ENCODE measurements around the gene ABCB1.
"Not testable (repeated sequence)": the region's sequence is repeated elsewhere in the genome, so short reads cannot be mapped to it uniquely, and the experiment has no call there.

The ABCB1 gene

GRCh38 chr7:87483131-87483530 is 117.6 kb downstream of the ABCB1 start:
- H3K4me3 Mint-ChIP-seq, result no peak overlapping the region
- H3K9me3 Mint-ChIP-seq, result no peaks in the 10 kb centered on the region
- peaks cover 17% of the 10 kb centered on the region for H3K27me3 Mint-ChIP-seq (ENCODE audit: low read depth)
- no peaks in the 10 kb centered on the region for H3K4me1 Mint-ChIP-seq (ENCODE audit: low read depth)
- H3K27ac Mint-ChIP-seq, result no peak overlapping the region
- H3K36me3 Mint-ChIP-seq (ENCODE audit: low read depth), result no peaks in the 10 kb centered on the region

- no peak overlapping the region for H3K4me3 Mint-ChIP-seq
- H3K9me3 Mint-ChIP-seq, result no peaks in the 10 kb centered on the region
- H3K4me1 Mint-ChIP-seq (ENCODE audit: low read depth), result no peaks in the 10 kb centered on the region
- no peak overlapping the region for H3K27ac Mint-ChIP-seq
- peaks cover 16% of the 10 kb centered on the region for H3K27me3 Mint-ChIP-seq (ENCODE audit: low read depth)
- H3K36me3 Mint-ChIP-seq (ENCODE audit: low read depth), result no peaks in the 10 kb centered on the region
Measured at GRCh38 chr7:87482115-87482514, 118.6 kb downstream of the ABCB1 start.

- no peak overlapping the region for H3K4me3 Mint-ChIP-seq
- H3K9me3 Mint-ChIP-seq, result no peaks in the 10 kb centered on the region
- peaks cover 23% of the 10 kb centered on the region for H3K27me3 Mint-ChIP-seq (ENCODE audit: low read depth)
- H3K4me1 Mint-ChIP-seq (ENCODE audit: low read depth), result no peaks in the 10 kb centered on the region
- no peaks in the 10 kb centered on the region for H3K36me3 Mint-ChIP-seq (ENCODE audit: low read depth)
- H3K27ac Mint-ChIP-seq, result no peak overlapping the region
Measured at GRCh38 chr7:87480386-87480785, 120.3 kb downstream of the ABCB1 start.

- Mint-ChIP-seq H3K4me3 (no peak overlapping the region), H3K36me3 (ENCODE audit: low read depth) (no peaks in the 10 kb centered on the region), H3K4me1 (ENCODE audit: low read depth) (no peaks in the 10 kb centered on the region), H3K9me3 (no peaks in the 10 kb centered on the region), H3K27ac (no peak overlapping the region), H3K27me3 (ENCODE audit: low read depth) (peaks cover 25% of the 10 kb centered on the region)
Measured at GRCh38 chr7:87479951-87480350, 120.7 kb downstream of the ABCB1 start.

GRCh38 chr7:87476179-87476557 is 124.5 kb downstream of the ABCB1 start:
- Mint-ChIP-seq H3K36me3 (ENCODE audit: low read depth) (no peaks in the 10 kb centered on the region), H3K27ac (no peak overlapping the region), H3K9me3 (no peaks in the 10 kb centered on the region), H3K4me1 (ENCODE audit: low read depth) (peaks cover 3% of the 10 kb centered on the region), H3K27me3 (ENCODE audit: low read depth) (peaks cover 39% of the 10 kb centered on the region), H3K4me3 (peak overlapping the region; percentile 26)

- peaks cover 39% of the 10 kb centered on the region for H3K27me3 Mint-ChIP-seq (ENCODE audit: low read depth)
- no peaks in the 10 kb centered on the region for H3K36me3 Mint-ChIP-seq (ENCODE audit: low read depth)
- peaks cover 3% of the 10 kb centered on the region for H3K4me1 Mint-ChIP-seq (ENCODE audit: low read depth)
- H3K9me3 Mint-ChIP-seq, result no peaks in the 10 kb centered on the region
- H3K4me3 Mint-ChIP-seq, result peak within 1 kb of the TSS; percentile 26
- no peak within 1 kb of the TSS for H3K27ac Mint-ChIP-seq
Measured at GRCh38 chr7:87475359-87476178, 125.1 kb downstream of the ABCB1 start, which contains the start of gene ABCB4. ABCB4 (minus strand) TSS chr7:87475680; CDS start chr7:87475465, 215 bp downstream.

- Mint-ChIP-seq H3K4me1 (ENCODE audit: low read depth) (peaks cover 3% of the 10 kb centered on the region), H3K36me3 (ENCODE audit: low read depth) (no peaks in the 10 kb centered on the region), H3K9me3 (no peaks in the 10 kb centered on the region), H3K27me3 (ENCODE audit: low read depth) (peaks cover 39% of the 10 kb centered on the region), H3K4me3 (peak overlapping the region; percentile 16), H3K27ac (no peak overlapping the region)
Measured at GRCh38 chr7:87474533-87475358, 125.9 kb downstream of the ABCB1 start.

GRCh38 chr7:87473986-87474385 is 126.7 kb downstream of the ABCB1 start:
- no peak overlapping the region for H3K27ac Mint-ChIP-seq
- peaks cover 39% of the 10 kb centered on the region for H3K27me3 Mint-ChIP-seq (ENCODE audit: low read depth)
- H3K9me3 Mint-ChIP-seq, result no peaks in the 10 kb centered on the region
- H3K4me1 Mint-ChIP-seq (ENCODE audit: low read depth), result peaks cover 3% of the 10 kb centered on the region
- no peaks in the 10 kb centered on the region for H3K36me3 Mint-ChIP-seq (ENCODE audit: low read depth)
- H3K4me3 Mint-ChIP-seq, result no peak overlapping the region

GRCh38 chr7:87473192-87473591 is 127.5 kb downstream of the ABCB1 start:
- H3K4me1 Mint-ChIP-seq (ENCODE audit: low read depth), result peaks cover 3% of the 10 kb centered on the region

GRCh38 chr7:87471473-87471872 is 129.2 kb downstream of the ABCB1 start:
- Mint-ChIP-seq H3K4me1 (ENCODE audit: low read depth) (peaks cover 3% of the 10 kb centered on the region), H3K27me3 (ENCODE audit: low read depth) (peaks cover 34% of the 10 kb centered on the region), H3K9me3 (no peaks in the 10 kb centered on the region), H3K36me3 (ENCODE audit: low read depth) (no peaks in the 10 kb centered on the region), H3K27ac (no peak overlapping the region), H3K4me3 (no peak overlapping the region)

More at GRCh38 chr7:87473192-87473591, 127.5 kb downstream of the ABCB1 start:
- H3K4me3 Mint-ChIP-seq, result no peak overlapping the region
- H3K9me3 Mint-ChIP-seq, result no peaks in the 10 kb centered on the region
- H3K27me3 Mint-ChIP-seq (ENCODE audit: low read depth), result peaks cover 39% of the 10 kb centered on the region
- H3K27ac Mint-ChIP-seq, result no peak overlapping the region
- no peaks in the 10 kb centered on the region for H3K36me3 Mint-ChIP-seq (ENCODE audit: low read depth)

- H3K4me3 Mint-ChIP-seq; H3K9me3 Mint-ChIP-seq; H3K27ac Mint-ChIP-seq; H3K4me1 Mint-ChIP-seq (ENCODE audit: low read depth); H3K36me3 Mint-ChIP-seq (ENCODE audit: low read depth): not testable (repeated sequence)
- peaks cover 19% of the 10 kb centered on the region for H3K27me3 Mint-ChIP-seq (ENCODE audit: low read depth)
Measured at GRCh38 chr7:87469204-87469603, 131.5 kb downstream of the ABCB1 start.

GRCh38 chr7:87465534-87465880 is 135.2 kb downstream of the ABCB1 start:
- not testable (repeated sequence) for H3K4me3 Mint-ChIP-seq; H3K36me3 Mint-ChIP-seq (ENCODE audit: low read depth); H3K9me3 Mint-ChIP-seq; H3K27ac Mint-ChIP-seq; H3K27me3 Mint-ChIP-seq (ENCODE audit: low read depth); H3K4me1 Mint-ChIP-seq (ENCODE audit: low read depth)

GRCh38 chr7:87464830-87465533 is 135.7 kb downstream of the ABCB1 start:
- not testable (repeated sequence) for H3K4me1 Mint-ChIP-seq (ENCODE audit: low read depth); H3K36me3 Mint-ChIP-seq (ENCODE audit: low read depth); H3K9me3 Mint-ChIP-seq; H3K4me3 Mint-ChIP-seq; H3K27ac Mint-ChIP-seq; H3K27me3 Mint-ChIP-seq (ENCODE audit: low read depth)

GRCh38 chr7:87463982-87464381 is 136.7 kb downstream of the ABCB1 start:
- Mint-ChIP-seq H3K4me1 (ENCODE audit: low read depth) (no peaks in the 10 kb centered on the region), H3K9me3 (no peaks in the 10 kb centered on the region), H3K36me3 (ENCODE audit: low read depth) (no peaks in the 10 kb centered on the region), H3K4me3 (no peak overlapping the region), H3K27me3 (ENCODE audit: low read depth) (peaks cover 6% of the 10 kb centered on the region), H3K27ac (no peak overlapping the region)
